NCI-H345 treated with DMSO at 0.1 percent for 48 hours (cell line): Measurements from ENCODE around the gene KATNIP.

Experiments
- DNase-seq: peaks from one replicate; lab custom pipeline; 2025; ENCODE audit not compliant: unreplicated experiment; lab: John Stamatoyannopoulos, UW

KATNIP gene

DNA sequence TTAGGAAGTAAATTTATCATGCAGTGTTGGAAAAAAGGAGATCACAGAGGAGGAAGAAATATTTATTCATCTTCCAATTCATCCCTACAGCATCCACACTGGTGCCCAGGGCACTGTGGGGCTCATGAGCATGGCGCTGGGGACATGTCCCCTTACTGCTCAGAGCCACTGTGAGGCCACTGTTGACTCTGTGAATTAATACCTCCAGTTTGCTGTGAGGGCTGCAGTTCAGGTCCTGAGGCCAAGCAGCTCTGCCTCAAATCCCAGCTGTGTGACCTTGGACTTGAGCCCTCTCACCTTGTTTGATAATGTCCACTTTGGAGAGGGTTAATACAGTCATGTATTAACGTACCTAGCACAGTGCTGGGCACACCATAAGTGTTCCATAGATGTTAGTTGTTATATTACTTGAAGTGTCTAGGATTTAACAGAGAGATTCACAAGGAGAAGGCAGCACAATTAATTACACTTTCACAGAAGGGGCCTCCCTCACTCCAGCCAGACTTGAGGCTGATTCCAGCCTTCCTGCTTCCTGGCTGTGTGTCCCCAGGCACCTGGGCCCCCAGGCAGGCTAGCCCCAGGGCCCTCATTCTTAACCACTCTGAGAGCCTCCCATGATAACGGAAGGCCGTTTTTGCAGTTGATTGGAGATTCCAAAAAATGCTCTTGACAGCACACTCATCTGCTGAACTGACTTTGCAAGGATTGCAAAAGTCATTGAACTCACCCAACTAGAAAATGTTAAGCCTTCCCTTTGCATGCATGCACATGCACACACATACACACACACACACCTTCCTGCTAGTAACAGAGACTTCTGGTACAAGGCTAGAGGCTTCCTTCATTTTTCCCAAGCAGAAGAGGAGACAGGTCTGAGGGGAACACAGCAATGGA, 29.4 kb downstream of the KATNIP start:
- no peak for DNase-seq

DNA sequence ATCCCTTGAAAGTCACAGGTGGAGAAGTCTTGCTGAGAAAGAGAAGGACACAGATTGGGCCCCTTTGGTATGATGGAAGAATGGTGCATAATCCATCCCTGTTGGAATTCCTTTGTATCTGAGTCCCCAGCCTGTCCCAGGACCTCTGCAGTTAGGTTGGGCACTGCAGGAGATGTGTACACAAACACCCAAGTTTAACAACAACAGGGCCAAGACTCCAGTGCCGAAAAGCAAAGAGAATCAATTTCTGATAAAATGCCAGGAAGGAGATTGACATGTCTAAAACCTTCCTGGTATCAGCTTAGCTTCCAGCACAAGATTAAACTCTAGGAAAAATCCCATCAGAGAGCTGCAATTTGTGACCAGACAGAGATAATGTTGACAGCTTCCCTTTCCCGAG, 32.9 kb downstream of the KATNIP start:
- DNase-seq, result no peak

GRCh38 chr16:27583634-27584033, 33.7 kb downstream of the KATNIP start:
- no peak for DNase-seq

DNA sequence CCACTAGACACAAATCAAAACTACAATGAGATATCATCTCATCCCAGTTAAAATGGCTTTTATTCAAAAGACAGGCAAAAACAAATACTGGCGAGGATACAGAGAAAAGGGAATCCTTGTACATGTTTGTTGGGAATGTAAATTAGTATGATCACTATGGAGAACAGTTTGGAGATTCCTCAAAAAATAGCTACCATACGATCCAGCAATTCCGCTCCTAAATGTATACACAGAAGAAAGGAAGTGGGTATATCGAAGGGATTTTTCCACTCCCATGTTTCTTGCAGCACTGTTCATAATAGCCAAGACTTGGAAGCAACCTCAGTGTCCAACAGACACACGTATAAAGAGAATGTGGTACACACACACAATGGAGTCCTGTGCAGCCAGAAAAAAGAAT, 35.3 kb downstream of the KATNIP start:
- no peak for DNase-seq

- no peak for DNase-seq
These were observed 36.8 kb downstream of the KATNIP start for GRCh38 chr16:27586711-27587110.

DNA sequence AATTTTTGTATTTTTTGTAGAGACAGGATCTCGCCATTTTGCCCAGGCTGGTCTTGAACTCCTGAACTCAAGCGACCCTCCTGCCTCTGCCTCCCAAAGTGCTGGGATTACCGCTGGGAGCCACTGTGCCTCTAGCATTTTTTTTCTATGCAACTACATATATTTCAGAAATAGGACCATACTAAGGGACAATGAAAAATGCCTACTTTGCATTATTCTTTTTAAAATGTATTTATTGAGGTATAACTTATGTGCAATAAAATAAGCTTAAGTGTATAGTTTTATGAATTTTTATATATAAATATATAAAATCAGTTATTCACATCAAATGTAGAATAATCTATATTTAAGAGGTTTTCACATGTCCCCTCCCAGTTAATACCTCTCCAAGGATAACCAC, 38.1 kb downstream of the KATNIP start:
- DNase-seq, result no peak

DNA sequence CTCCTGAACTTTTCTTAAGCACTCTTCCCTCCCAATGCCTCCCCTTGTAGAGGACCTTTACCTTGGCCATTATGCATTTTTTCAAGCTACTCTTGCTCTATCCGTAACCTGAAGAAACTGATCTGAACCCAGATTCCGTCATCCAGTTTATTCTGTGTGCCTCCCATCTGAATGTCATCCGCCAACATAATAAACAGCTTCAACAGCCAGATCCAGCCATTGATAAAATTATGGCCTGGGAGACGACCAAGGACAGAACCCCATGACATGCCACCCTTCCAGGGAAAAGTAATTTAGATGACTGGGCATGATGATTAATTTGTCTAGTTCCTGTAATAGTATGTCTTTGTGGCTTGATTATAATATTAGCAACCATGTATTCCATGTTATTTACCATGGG, 41.9 kb downstream of the KATNIP start:
- DNase-seq, result no peak

- peak; percentile 17 for DNase-seq
These were observed 45.5 kb downstream of the KATNIP start for GRCh38 chr16:27595475-27595874.

DNA sequence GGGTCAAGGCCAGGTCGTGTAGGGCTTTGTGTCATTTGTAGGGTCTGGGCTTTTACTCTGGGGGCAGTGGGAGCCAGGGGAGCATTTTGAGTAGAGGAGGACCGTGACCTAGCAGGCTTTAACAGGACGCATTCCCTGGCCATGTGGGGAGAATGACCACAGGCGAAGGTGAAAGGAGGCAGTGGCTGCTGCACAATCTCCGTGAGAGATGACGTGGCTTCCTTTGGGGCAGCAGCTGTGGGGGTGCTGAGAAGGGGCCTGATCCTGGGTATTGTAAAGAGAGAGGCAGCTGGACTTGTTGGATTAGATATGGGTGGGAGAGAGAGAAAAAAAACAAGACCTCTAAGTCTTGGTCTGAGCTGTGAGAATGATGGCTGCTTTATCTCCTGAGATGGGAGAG, 46.0 kb downstream of the KATNIP start:
- DNase-seq, result no peak

DNA sequence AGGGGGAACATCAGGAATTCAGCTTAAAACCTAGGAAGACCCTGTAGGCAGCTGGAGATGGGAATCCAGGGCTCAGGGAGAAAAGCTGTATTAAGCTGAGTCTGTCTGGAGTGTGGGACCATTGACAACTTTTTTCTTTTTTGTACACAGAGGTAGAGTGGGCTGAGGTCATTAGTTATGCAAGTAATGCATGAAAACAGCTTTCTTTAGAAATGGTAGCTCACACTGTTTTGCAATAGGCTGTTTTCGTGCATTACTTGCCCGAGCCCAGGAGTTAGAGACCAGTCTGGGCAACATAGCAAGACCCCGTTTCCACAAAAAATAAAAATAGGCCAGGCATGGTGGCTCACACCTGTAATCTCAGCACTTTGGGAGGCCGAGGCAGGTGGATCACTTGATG, 46.5 kb downstream of the KATNIP start:
- DNase-seq, result no peak

- no peak for DNase-seq
These were observed 47.4 kb downstream of the KATNIP start for GRCh38 chr16:27597361-27597760.

DNA sequence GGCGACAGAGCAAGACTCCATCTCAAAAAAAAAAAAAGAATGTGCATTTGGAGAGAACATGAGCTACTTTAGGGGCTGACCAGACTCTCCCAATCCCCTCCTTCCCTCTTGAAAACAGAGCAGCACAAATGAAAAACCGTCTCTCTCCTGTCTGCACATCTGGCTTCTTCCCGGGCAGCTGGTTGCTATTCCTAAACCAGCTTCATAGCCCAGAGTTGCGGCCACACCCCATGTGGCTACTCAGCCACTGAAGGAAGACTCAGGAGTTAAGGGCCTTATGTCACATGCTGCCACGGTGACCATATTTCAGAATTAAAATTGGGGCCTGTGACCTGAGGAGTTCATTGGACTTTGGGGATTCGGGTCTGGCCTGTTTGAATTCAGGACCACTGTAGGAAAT, 48.3 kb downstream of the KATNIP start:
- no peak for DNase-seq

- DNase-seq, result no peak
These were observed 49.1 kb downstream of the KATNIP start for GRCh38 chr16:27598931-27599565.

DNA sequence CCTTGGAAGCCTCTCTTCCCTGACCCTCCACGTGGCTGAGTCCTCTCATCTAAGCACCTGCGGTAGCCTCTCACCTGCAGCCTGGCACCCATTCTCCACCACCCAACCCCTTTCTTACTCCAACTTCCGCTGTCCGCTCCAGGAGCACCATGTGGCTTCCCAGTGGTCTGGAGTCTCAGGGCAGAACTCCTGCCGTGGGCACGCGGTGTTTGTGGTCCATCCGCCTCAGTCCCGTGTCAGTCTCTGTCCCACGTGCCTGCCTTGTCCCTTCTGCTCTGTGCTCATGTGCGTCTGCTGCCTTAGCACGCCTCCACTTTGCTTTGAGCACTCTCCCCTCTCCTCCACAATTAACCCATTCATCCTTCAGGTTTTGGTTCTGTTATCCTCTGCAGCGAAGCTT, 49.7 kb downstream of the KATNIP start:
- DNase-seq, result no peak
